Measurements from ENCODE around the gene SELP.

The SELP gene

GRCh38 chr1:169576241-169576934, 53.5 kb downstream of the SELP start:
- ATAC-seq (no peak), DNase-seq (no peak)
- H3K36me3 Mint-ChIP-seq (ENCODE audit: low read depth), result peaks cover 47% of the 10 kb centered on the region
- H3K27ac Mint-ChIP-seq, result no peak overlapping the region
- no peaks in the 10 kb centered on the region for H3K27me3 Mint-ChIP-seq
- H3K9me3 Mint-ChIP-seq, result no peaks in the 10 kb centered on the region
- peaks cover 3% of the 10 kb centered on the region for H3K4me1 Mint-ChIP-seq
- H3K4me3 Mint-ChIP-seq, result no peak overlapping the region

GRCh38 chr1:169574336-169574735, 55.6 kb downstream of the SELP start:
- H3K27ac Mint-ChIP-seq, result no peak overlapping the region
- H3K9me3 Mint-ChIP-seq, result no peaks in the 10 kb centered on the region
- H3K4me3 Mint-ChIP-seq, result no peak overlapping the region
- peaks cover 3% of the 10 kb centered on the region for H3K4me1 Mint-ChIP-seq
- no peak for DNase-seq
- peaks cover 65% of the 10 kb centered on the region for H3K36me3 Mint-ChIP-seq (ENCODE audit: low read depth)
- H3K27me3 Mint-ChIP-seq, result no peaks in the 10 kb centered on the region
- ATAC-seq, result no peak

- H3K27me3 Mint-ChIP-seq, result no peaks in the 10 kb centered on the region
- no peak overlapping the region for H3K4me3 Mint-ChIP-seq
- peaks cover 3% of the 10 kb centered on the region for H3K4me1 Mint-ChIP-seq
- H3K9me3 Mint-ChIP-seq, result no peaks in the 10 kb centered on the region
- no peak for DNase-seq
- H3K36me3 Mint-ChIP-seq (ENCODE audit: low read depth), result peaks cover 72% of the 10 kb centered on the region
- H3K27ac Mint-ChIP-seq, result no peak overlapping the region
- ATAC-seq, result no peak
These were observed 57.7 kb downstream of the SELP start for GRCh38 chr1:169572187-169572586.

- Mint-ChIP-seq H3K27ac (no peak overlapping the region), H3K36me3 (ENCODE audit: low read depth) (peaks cover 73% of the 10 kb centered on the region)
- ATAC-seq, result no peak
These were observed 58.5 kb downstream of the SELP start for GRCh38 chr1:169571450-169571849.

GRCh38 chr1:169570172-169570574, 59.8 kb downstream of the SELP start:
- ATAC-seq, result no peak
- Mint-ChIP-seq H3K27ac (no peak overlapping the region), H3K27me3 (no peaks in the 10 kb centered on the region), H3K9me3 (peaks cover under 1% of the 10 kb centered on the region), H3K4me1 (peaks cover 4% of the 10 kb centered on the region), H3K36me3 (ENCODE audit: low read depth) (peaks cover 72% of the 10 kb centered on the region), H3K4me3 (no peak overlapping the region)
- DNase-seq, result no peak

More at GRCh38 chr1:169571450-169571849, 58.5 kb downstream of the SELP start:
- Mint-ChIP-seq H3K4me1 (peaks cover 4% of the 10 kb centered on the region), H3K4me3 (no peak overlapping the region), H3K27me3 (no peaks in the 10 kb centered on the region), H3K9me3 (no peaks in the 10 kb centered on the region)
- no peak for DNase-seq

- Mint-ChIP-seq H3K27me3 (peaks cover 2% of the 10 kb centered on the region), H3K36me3 (ENCODE audit: low read depth) (peaks cover 77% of the 10 kb centered on the region), H3K27ac (no peak overlapping the region), H3K4me1 (peaks cover 7% of the 10 kb centered on the region), H3K4me3 (no peak overlapping the region), H3K9me3 (peaks cover 13% of the 10 kb centered on the region)
- DNase-seq (no peak), ATAC-seq (no peak)
These were observed 61.4 kb downstream of the SELP start for GRCh38 chr1:169568497-169568896.

GRCh38 chr1:169565335-169566271, 64.3 kb downstream of the SELP start:
- no peak for ATAC-seq
- DNase-seq, result no peak
- Mint-ChIP-seq H3K27me3 (peaks cover 2% of the 10 kb centered on the region), H3K9me3 (peaks cover 14% of the 10 kb centered on the region), H3K4me1 (peaks cover 6% of the 10 kb centered on the region), H3K36me3 (ENCODE audit: low read depth) (peaks cover 73% of the 10 kb centered on the region), H3K27ac (no peak overlapping the region), H3K4me3 (no peak overlapping the region)

GRCh38 chr1:169563650-169564049, 66.3 kb downstream of the SELP start:
- Mint-ChIP-seq H3K36me3 (ENCODE audit: low read depth) (peaks cover 80% of the 10 kb centered on the region), H3K27me3 (peaks cover 2% of the 10 kb centered on the region), H3K4me1 (peaks cover 6% of the 10 kb centered on the region), H3K27ac (no peak overlapping the region), H3K4me3 (no peak overlapping the region), H3K9me3 (peaks cover 14% of the 10 kb centered on the region)
- DNase-seq (no peak), ATAC-seq (no peak)

GRCh38 chr1:169563019-169563615, 66.8 kb downstream of the SELP start:
- no peak overlapping the region for H3K27ac Mint-ChIP-seq
- DNase-seq (no peak), ATAC-seq (no peak)
- H3K4me1 Mint-ChIP-seq, result peaks cover 6% of the 10 kb centered on the region
- peaks cover 14% of the 10 kb centered on the region for H3K9me3 Mint-ChIP-seq
- peaks cover 82% of the 10 kb centered on the region for H3K36me3 Mint-ChIP-seq (ENCODE audit: low read depth)
- H3K27me3 Mint-ChIP-seq, result peaks cover 2% of the 10 kb centered on the region
- no peak overlapping the region for H3K4me3 Mint-ChIP-seq

GRCh38 chr1:169561692-169562091, 68.2 kb downstream of the SELP start:
- H3K36me3 Mint-ChIP-seq (ENCODE audit: low read depth), result peaks cover 85% of the 10 kb centered on the region
- no peak overlapping the region for H3K27ac Mint-ChIP-seq
- H3K4me3 Mint-ChIP-seq, result no peak overlapping the region
- H3K27me3 Mint-ChIP-seq, result peaks cover 2% of the 10 kb centered on the region
- H3K4me1 Mint-ChIP-seq, result peaks cover 4% of the 10 kb centered on the region
- ATAC-seq (no peak), DNase-seq (no peak)
- peaks cover 14% of the 10 kb centered on the region for H3K9me3 Mint-ChIP-seq

GRCh38 chr1:169557131-169557530, 72.8 kb downstream of the SELP start:
- Mint-ChIP-seq H3K27ac (no peak overlapping the region), H3K27me3 (no peaks in the 10 kb centered on the region), H3K36me3 (ENCODE audit: low read depth) (peaks cover 89% of the 10 kb centered on the region), H3K4me3 (no peak overlapping the region), H3K9me3 (no peaks in the 10 kb centered on the region), H3K4me1 (no peaks in the 10 kb centered on the region)
- ATAC-seq, result no peak
- DNase-seq, result no peak

GRCh38 chr1:169550294-169550693, 79.6 kb downstream of the SELP start:
- Mint-ChIP-seq H3K9me3 (no peaks in the 10 kb centered on the region), H3K27me3 (no peaks in the 10 kb centered on the region), H3K4me3 (no peak overlapping the region), H3K27ac (no peak overlapping the region), H3K36me3 (ENCODE audit: low read depth) (peaks cover 84% of the 10 kb centered on the region), H3K4me1 (peaks cover 2% of the 10 kb centered on the region)
- ATAC-seq, result no peak
- DNase-seq, result no peak

GRCh38 chr1:169548282-169548681, 81.6 kb downstream of the SELP start:
- Mint-ChIP-seq H3K4me3 (no peak overlapping the region), H3K27me3 (no peaks in the 10 kb centered on the region), H3K36me3 (ENCODE audit: low read depth) (peaks cover 81% of the 10 kb centered on the region), H3K4me1 (peaks cover 2% of the 10 kb centered on the region), H3K27ac (no peak overlapping the region), H3K9me3 (no peaks in the 10 kb centered on the region)
- DNase-seq (no peak), ATAC-seq (no peak)

- H3K4me3 Mint-ChIP-seq, result no peak overlapping the region
- H3K36me3 Mint-ChIP-seq (ENCODE audit: low read depth), result peaks cover 78% of the 10 kb centered on the region
- peak; percentile 63 for ATAC-seq
- DNase-seq, result peak; percentile 35
- H3K4me1 Mint-ChIP-seq, result peaks cover 2% of the 10 kb centered on the region
- no peak overlapping the region for H3K27ac Mint-ChIP-seq
- no peaks in the 10 kb centered on the region for H3K9me3 Mint-ChIP-seq
- no peaks in the 10 kb centered on the region for H3K27me3 Mint-ChIP-seq
These were observed 83.6 kb downstream of the SELP start for GRCh38 chr1:169546087-169546995.

All from activated naive CD8-positive, alpha-beta T cell treated with anti-CD3 and anti-CD28 coated beads, Interleukin-2, amount 50 U/mL, for 24 hours (primary cell).